ENCODE measurements around the gene SP110. TPM values are rescaled to one million over a fixed set of nuclear protein-coding genes. Genes with fewer than 3 reads are reported as not detected.

The SP110 gene
- total RNA-seq, 1 donor from 2014 or later: 68.1 TPM

DNA sequence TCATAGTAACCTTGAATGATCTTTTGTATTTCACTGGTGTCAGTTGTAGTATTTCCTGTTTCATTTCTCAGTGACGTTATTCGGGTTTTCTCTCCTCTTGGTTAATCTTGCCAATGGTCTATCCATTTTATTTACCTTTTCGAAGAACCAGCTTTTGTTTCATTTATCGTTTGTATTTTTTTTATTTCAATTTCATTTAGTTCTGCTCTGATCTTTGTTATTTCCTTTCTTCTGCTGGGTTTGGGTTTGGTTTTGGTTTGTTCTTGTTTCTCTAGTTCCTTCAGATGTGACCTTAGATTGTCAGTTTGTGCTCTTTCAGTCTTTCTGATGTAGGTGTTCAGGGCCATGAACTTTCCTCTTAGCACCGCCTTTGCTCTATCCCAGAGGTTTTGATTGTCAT lies 42.5 kb upstream of the SP110 start:
- Histone ChIP-seq H3K4me3 (no peak overlapping the region), H3K27ac (no peak overlapping the region), H3K36me3 (no peaks in the 10 kb centered on the region), H3K9me3 (no peaks in the 10 kb centered on the region), H3K4me1 (no peaks in the 10 kb centered on the region), H3K27me3 (ENCODE audit: low read depth) (no peaks in the 10 kb centered on the region)
- TF ChIP-seq, protein P1, sequence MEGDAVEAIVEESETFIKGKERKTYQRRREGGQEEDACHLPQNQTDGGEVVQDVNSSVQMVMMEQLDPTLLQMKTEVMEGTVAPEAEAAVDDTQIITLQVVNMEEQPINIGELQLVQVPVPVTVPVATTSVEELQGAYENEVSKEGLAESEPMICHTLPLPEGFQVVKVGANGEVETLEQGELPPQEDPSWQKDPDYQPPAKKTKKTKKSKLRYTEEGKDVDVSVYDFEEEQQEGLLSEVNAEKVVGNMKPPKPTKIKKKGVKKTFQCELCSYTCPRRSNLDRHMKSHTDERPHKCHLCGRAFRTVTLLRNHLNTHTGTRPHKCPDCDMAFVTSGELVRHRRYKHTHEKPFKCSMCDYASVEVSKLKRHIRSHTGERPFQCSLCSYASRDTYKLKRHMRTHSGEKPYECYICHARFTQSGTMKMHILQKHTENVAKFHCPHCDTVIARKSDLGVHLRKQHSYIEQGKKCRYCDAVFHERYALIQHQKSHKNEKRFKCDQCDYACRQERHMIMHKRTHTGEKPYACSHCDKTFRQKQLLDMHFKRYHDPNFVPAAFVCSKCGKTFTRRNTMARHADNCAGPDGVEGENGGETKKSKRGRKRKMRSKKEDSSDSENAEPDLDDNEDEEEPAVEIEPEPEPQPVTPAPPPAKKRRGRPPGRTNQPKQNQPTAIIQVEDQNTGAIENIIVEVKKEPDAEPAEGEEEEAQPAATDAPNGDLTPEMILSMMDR (IDR thresholded peaks at IDR 0.05): no peak
- ATAC-seq (no peak), DNase-seq (no peak)
- intact Hi-C loops (cut with DNase I): no loop called here

DNA sequence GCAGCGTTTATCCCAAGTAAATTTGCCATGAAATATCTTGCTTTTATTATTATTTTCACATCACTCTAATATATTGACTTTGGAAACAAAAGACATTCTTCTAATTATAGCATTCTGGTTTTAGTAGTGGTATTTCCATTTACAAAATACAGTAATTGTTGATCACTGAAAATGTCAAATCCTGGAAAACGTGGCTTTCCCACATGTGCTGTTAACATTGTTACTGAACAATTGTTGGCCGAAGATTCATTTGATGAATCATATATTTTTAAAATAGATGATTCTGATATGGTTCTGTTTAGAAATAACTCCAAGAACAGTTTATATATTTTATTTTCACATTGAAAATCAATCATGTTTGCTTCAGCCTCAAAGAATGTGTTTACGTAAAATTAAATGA lies 38.7 kb upstream of the SP110 start:
- H3K27me3 ChIP-seq (ENCODE audit: low read depth): no peaks in the 10 kb centered on the region
- H3K9me3 ChIP-seq: no peaks in the 10 kb centered on the region
- DNase-seq: no peak
- TF ChIP-seq, protein P1 (IDR thresholded peaks at IDR 0.05): no peak
- ATAC-seq: no peak
- H3K27ac ChIP-seq: no peak overlapping the region
- H3K4me1 ChIP-seq: no peaks in the 10 kb centered on the region
- H3K36me3 ChIP-seq: no peaks in the 10 kb centered on the region
- H3K4me3 ChIP-seq: no peak overlapping the region
- intact Hi-C loops (cut with DNase I): no loop called here

DNA sequence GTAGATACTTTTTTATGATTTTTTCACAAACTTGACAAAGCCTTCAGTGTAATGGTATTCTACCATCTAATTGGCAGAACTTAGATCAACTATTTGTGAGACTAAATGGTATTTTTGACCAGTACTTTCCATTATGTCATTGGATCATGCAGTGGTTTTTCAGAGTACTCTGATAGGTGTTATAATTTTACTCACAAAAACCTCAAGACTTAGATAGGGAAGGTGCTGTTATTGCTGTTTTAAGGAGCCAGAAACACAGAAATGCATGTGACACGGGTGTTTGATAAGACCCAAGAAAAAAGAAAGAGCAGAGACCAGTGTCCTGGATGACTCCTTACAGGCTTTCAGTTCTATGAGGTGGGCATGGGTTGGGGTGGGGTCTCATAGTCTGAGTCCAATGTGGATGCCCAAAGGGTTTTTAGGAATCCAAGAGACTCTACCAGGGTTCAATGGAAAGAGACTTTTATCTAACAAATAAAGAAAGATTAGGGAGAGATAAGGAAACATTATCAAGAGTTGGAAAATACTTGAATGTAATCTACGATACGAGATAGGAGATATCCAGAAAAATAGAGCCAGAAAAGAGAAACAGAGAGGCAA lies 37.0 kb upstream of the SP110 start:
- no peaks in the 10 kb centered on the region for H3K36me3 ChIP-seq
- no peak overlapping the region for H3K4me3 ChIP-seq
- intact Hi-C loops (cut with DNase I): no loop called here
- H3K9me3 ChIP-seq: no peaks in the 10 kb centered on the region
- ATAC-seq (no peak), DNase-seq (no peak)
- TF ChIP-seq, protein P1 (IDR thresholded peaks at IDR 0.05): no peak
- no peaks in the 10 kb centered on the region for H3K27me3 ChIP-seq (ENCODE audit: low read depth)
- H3K4me1 ChIP-seq: no peaks in the 10 kb centered on the region
- no peak overlapping the region for H3K27ac ChIP-seq

DNA sequence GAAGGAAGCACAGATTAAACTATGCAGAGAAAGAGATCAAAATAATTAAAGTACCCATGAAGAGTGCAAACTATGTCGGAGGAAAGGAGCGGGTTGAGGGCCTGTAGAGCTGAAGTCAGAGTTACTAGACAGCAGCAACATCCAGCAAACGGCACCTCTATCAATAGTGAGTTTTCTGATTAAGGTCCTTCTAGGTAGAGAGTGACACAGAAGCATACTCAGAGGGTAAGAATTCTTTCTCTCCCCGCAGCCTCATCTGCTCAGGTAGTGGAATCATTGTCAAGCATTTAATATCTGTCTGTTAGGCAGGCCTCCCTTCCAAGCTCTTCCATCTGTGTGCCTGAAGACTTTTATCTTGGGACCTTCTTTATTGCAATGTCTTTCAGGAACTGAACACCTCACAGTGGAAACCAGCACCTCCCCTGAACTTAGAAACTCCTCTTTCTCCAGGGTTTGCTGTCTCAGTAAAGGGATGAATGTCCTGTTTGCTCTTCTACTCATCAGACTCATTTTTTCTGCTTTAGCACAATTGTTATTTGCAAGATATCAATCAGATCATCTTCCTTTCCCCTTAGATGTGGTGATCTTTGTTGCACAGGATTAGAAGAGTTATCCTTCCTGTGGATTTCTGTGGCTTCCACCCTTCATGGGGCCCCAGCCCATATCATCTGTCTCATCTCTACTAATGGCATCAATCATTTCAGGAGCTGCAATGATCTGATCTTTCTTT lies 34.5 kb upstream of the SP110 start:
- no peak for DNase-seq
- ATAC-seq: no peak
- intact Hi-C loops (cut with DNase I): no loop called here
- Histone ChIP-seq H3K4me1 (no peaks in the 10 kb centered on the region), H3K27me3 (ENCODE audit: low read depth) (no peaks in the 10 kb centered on the region), H3K4me3 (no peak overlapping the region), H3K9me3 (no peaks in the 10 kb centered on the region), H3K27ac (no peak overlapping the region), H3K36me3 (no peaks in the 10 kb centered on the region)
- TF ChIP-seq, protein P1 (IDR thresholded peaks at IDR 0.05): no peak

DNA sequence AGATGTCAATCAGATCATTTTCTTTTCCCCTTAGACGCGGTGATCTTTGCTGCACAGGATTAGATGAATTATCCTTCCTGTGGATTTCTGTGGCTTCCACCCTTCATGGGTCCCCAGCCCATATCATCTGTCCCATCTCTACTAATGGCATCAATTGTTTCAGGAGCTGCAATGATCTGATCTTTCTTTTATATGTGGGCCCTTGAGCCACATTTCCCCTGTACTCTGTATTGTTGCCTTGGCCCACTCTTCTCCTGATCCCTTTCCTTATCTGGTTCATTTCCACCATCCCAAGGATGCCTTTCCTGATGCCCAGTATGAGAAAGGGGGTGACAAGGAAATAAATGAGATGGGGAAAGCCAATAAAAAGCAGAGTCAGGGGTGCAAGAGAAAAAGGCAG lies 30.4 kb upstream of the SP110 start:
- Histone ChIP-seq H3K36me3 (no peaks in the 10 kb centered on the region), H3K4me1 (no peaks in the 10 kb centered on the region), H3K9me3 (no peaks in the 10 kb centered on the region), H3K27me3 (ENCODE audit: low read depth) (no peaks in the 10 kb centered on the region), H3K27ac (no peak overlapping the region), H3K4me3 (no peak overlapping the region)
- intact Hi-C loops (cut with DNase I): no loop called here
- TF ChIP-seq, protein P1 (IDR thresholded peaks at IDR 0.05): no peak
- DNase-seq (no peak), ATAC-seq (no peak)

Measured in lower lobe of right lung (tissue), 2 donors.